Vagina (tissue), 2 donors: ENCODE results near the gene ARCN1. TPM values are rescaled to one million over a fixed set of nuclear protein-coding genes. Genes with fewer than 3 reads are reported as not detected.

ENCODE experiments used
- DNase-seq, 2 donors: peaks; one replicate each; pipeline ENCODE4 v3.0.0-alpha.2; 2017; ENCODE audit errors: extremely low spot score in 2 of 2
- H3K27ac ChIP-seq: fragments of 200-600 bp; sonication (generic); one replicate; pipeline ENCODE4 v1.5.1; 2019
- H3K27me3 ChIP-seq: fragments of 200-600 bp; sonication (generic); one replicate; pipeline ENCODE4 v1.5.1; 2019
- H3K36me3 ChIP-seq, 2 donors: fragments of 200-600 bp; sonication (generic); one replicate each; pipeline ENCODE4 v1.5.1; 2017 to 2019
- H3K4me1 ChIP-seq: fragments of 200-600 bp; sonication (generic); one replicate; pipeline ENCODE4 v1.5.1; 2019
- H3K4me3 ChIP-seq, 2 donors: fragments of 200-600 bp; sonication (generic); 1 replicate in 1 of 2; 2 replicates in 1 of 2; pipeline ENCODE4 v1.5.1; 2016 to 2019
- H3K9me3 ChIP-seq: fragments of 200-600 bp; sonication (generic); one replicate; pipeline ENCODE4 v1.5.1; 2019
- CTCF ChIP-seq, 3 experiments: fragments of 450-650 bp in 2 of 3; fragments of 200-600 bp in 1 of 3; sonication (generic) in 1 of 3; IDR thresholded peaks; one replicate each; pipeline ENCODE4 v1.5.1; 2017 to 2019; ENCODE audit warnings: antibody characterized with exemption in 3 of 3, mild to moderate bottlenecking in 2 of 3, moderate library complexity in 2 of 3
- POLR2A ChIP-seq, 2 donors: fragments of 450-650 bp; IDR thresholded peaks; one replicate each; pipeline ENCODE4 v1.6.1; 2017; ENCODE audit warnings: antibody characterized with exemption in 2 of 2, mild to moderate bottlenecking in 2 of 2, moderate library complexity in 2 of 2
- POLR2AphosphoS5 ChIP-seq, 2 donors: sonication (generic); formaldehyde crosslinking; IDR thresholded peaks; one replicate each; pipeline ENCODE4 v1.9.0; 2017; ENCODE audit warnings: antibody characterized with exemption in 2 of 2, mild to moderate bottlenecking in 2 of 2, low read depth in 1 of 2; ENCODE audit not compliant: insufficient read depth in 1 of 2
- intact Hi-C: fragments of 100-400 bp; cut with DNase I; formaldehyde crosslinking; loops from one replicate; pipeline ENCODE4 v1.15.1; 2023
- total RNA-seq: library from RNA; depleted of rRNA; stranded (reverse); fragments of >200 nt; gene quantifications from one replicate; pipeline ENCODE4 v1.2.3, GENCODE V29; 2016

Gene ARCN1
- total RNA-seq, 1 donor from 2014 or later: 78.6 TPM

- no peaks in the 10 kb centered on the region for H3K9me3 ChIP-seq
- H3K27me3 ChIP-seq: no peaks in the 10 kb centered on the region
- H3K4me3 ChIP-seq: no peak overlapping the region
- peaks cover 16% of the 10 kb centered on the region for H3K4me1 ChIP-seq
- DNase-seq: no peak
- intact Hi-C loops: no loop called here
- TF ChIP-seq CTCF (IDR thresholded peaks at IDR 0.05) (no peak), POLR2A (IDR thresholded peaks at IDR 0.05) (no peak), POLR2AphosphoS5 (IDR thresholded peaks at IDR 0.05; ENCODE audit: insufficient read depth in 1 of 2, low read depth in 1 of 2) (no peak)
- H3K36me3 ChIP-seq: peaks cover 0 to 32% of the 10 kb centered on the region in 2 donors
- no peak overlapping the region for H3K27ac ChIP-seq
Measured at GRCh38 chr11:118638726-118639125, 66.5 kb downstream of the ARCN1 start.

- DNase-seq: no peak
- Histone ChIP-seq H3K27ac (no peak overlapping the region), H3K4me3 (no peak overlapping the region), H3K36me3 (peaks cover 0 to 43% of the 10 kb centered on the region in 2 donors), H3K27me3 (no peaks in the 10 kb centered on the region), H3K4me1 (peaks cover 5% of the 10 kb centered on the region), H3K9me3 (no peaks in the 10 kb centered on the region)
- intact Hi-C loops: no loop called here
- TF ChIP-seq POLR2AphosphoS5 (IDR thresholded peaks at IDR 0.05; ENCODE audit: insufficient read depth in 1 of 2, low read depth in 1 of 2): no peak
- TF ChIP-seq CTCF (IDR thresholded peaks at IDR 0.05): no peak
- TF ChIP-seq POLR2A (IDR thresholded peaks at IDR 0.05): no peak
Measured at GRCh38 chr11:118639899-118640298, 67.7 kb downstream of the ARCN1 start.

- Histone ChIP-seq H3K27ac (no peak overlapping the region), H3K36me3 (peaks cover 0 to 49% of the 10 kb centered on the region in 2 donors)
Measured at GRCh38 chr11:118640332-118641154, 68.3 kb downstream of the ARCN1 start.

GRCh38 chr11:118641397-118642019 lies 69.3 kb downstream of the ARCN1 start:
- Histone ChIP-seq H3K4me1 (no peaks in the 10 kb centered on the region), H3K27me3 (no peaks in the 10 kb centered on the region), H3K27ac (no peak overlapping the region), H3K9me3 (no peaks in the 10 kb centered on the region), H3K4me3 (no peak overlapping the region), H3K36me3 (peaks cover 0 to 50% of the 10 kb centered on the region in 2 donors)
- intact Hi-C loops: no loop called here
- no peak for TF ChIP-seq POLR2AphosphoS5 (IDR thresholded peaks at IDR 0.05; ENCODE audit: insufficient read depth in 1 of 2, low read depth in 1 of 2)
- TF ChIP-seq CTCF (IDR thresholded peaks at IDR 0.05): no peak
- TF ChIP-seq POLR2A (IDR thresholded peaks at IDR 0.05): no peak
- DNase-seq: no peak

More at GRCh38 chr11:118640332-118641154, 68.3 kb downstream of the ARCN1 start:
- Histone ChIP-seq H3K27me3 (no peaks in the 10 kb centered on the region), H3K4me3 (no peak overlapping the region), H3K9me3 (no peaks in the 10 kb centered on the region), H3K4me1 (no peaks in the 10 kb centered on the region)
- intact Hi-C loops: no loop called here
- DNase-seq: no peak
- TF ChIP-seq CTCF (IDR thresholded peaks at IDR 0.05) (no peak), POLR2A (IDR thresholded peaks at IDR 0.05) (no peak), POLR2AphosphoS5 (IDR thresholded peaks at IDR 0.05; ENCODE audit: insufficient read depth in 1 of 2, low read depth in 1 of 2) (no peak)
